HG03103 (cell line): ENCODE results near the gene HDDC2.

Experiments
- ATAC-seq: cut with Tn5 transposase; IDR thresholded peaks from one replicate; pipeline ENCODE4 v1.9.1; 2021; ENCODE audit warnings: low read depth; ENCODE audit not compliant: unreplicated experiment

HDDC2 gene

DNA sequence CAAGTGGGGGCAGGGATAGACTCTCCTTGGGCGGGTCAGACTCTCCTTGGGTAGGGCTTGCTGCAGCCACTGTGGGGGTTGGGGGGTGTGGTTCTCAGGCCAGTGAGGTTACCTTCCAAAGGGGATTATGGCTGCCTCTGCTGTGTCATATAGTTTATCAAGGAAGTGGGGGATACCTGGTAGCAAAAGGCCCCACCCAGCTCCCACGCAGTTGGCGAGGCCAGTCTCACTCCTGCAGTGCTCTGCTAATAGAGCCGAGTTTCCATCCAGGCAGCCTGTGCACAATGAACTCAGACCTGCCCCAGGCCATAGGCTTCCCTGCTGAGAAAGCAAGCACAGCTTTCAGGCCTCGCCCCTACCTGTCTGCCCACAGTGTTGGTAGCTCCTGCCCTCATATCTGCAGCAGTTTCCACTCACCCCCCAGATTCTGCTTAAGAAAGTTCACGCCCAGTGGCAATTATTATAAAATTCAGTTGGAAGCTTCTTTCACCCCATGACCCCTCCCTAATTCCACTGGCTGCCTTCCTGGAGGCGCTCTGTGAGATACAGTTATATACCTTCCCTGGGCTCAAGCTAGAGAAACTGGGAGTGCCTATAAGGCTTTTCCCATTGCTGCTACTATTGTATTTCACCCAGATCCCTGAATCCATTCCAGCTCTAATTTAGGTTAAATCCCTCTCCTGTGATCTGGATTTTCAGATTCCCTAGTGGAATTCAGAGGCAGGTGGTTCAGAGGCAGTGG, 56.1 kb downstream of the HDDC2 start:
- ATAC-seq, result no peak

GRCh38 chr6:125245109-125245508, 56.7 kb downstream of the HDDC2 start:
- no peak for ATAC-seq

DNA sequence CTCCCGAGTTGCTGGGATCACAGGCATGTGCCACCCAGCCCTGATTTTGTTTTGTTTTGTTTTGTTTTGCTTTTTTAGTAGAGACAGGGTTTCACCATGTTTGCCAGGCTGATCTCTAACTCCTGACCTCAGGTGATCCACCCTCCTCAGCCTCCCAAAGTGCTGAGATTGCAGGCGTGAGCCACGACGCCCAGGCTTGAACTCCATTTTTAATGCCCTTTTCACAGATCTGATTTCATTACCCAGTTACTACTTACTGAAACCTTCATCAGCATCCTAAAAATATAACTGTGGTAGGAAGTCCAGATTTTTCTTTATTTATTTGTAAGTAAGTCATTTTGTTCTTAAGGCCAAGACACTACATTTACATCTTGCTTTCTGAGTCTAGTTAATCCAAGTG, 64.0 kb downstream of the HDDC2 start:
- no peak for ATAC-seq

GRCh38 chr6:125236536-125237327, 65.0 kb downstream of the HDDC2 start:
- no peak for ATAC-seq

GRCh38 chr6:125233202-125233601, 68.6 kb downstream of the HDDC2 start:
- no peak for ATAC-seq

GRCh38 chr6:125232466-125232865, 69.3 kb downstream of the HDDC2 start:
- ATAC-seq, result no peak

GRCh38 chr6:125231574-125232343, 70.0 kb downstream of the HDDC2 start:
- ATAC-seq, result no peak

DNA sequence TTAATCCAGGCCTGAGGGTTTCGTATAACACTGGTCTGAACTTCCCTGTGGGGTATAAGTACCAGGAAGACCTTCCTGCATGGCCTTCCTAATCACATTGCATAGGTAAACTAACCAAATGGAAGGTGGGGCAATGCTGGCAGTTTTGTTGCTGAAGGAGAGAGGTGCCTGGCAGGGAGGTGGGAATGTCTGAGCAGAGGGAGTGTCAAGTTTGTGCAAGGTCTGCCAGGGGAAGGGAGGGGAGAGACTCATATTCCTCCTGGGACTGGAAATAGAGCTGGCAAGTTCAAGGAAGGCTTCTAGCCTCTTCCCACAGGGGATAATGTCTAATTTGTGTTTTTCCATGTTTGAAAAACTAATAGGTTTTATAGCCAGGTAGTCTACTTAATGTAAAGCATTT, 70.6 kb downstream of the HDDC2 start:
- no peak for ATAC-seq

DNA sequence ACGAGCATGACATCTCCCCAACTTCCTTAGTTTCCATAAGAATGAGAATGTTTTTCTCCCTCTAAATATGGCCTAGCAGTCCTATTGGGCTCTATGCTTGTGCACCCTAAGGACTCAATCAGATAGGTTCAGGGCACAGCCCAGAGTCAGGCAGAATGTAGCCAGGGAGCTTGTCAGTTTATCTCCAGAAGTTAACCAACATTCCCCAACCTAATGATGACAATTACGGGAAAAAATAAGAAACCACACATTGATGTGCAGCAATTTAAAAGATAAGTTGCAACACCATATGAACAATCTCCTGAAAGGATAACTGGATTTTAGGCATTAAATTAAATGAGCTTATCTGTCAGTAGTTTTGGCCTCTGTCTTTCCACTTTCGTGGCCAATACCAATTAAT, 71.1 kb downstream of the HDDC2 start:
- no peak for ATAC-seq

GRCh38 chr6:125228981-125229479, 72.7 kb downstream of the HDDC2 start:
- ATAC-seq, result no peak

GRCh38 chr6:125227244-125227643, 74.5 kb downstream of the HDDC2 start:
- no peak for ATAC-seq
